HG03064 (cell line): ENCODE results near the gene TMEM132C.

ENCODE experiments used
- ATAC-seq: cut with Tn5 transposase; IDR thresholded peaks from one replicate; pipeline ENCODE4 v1.9.1; 2021; ENCODE audit warnings: low read depth; ENCODE audit not compliant: unreplicated experiment

TMEM132C gene

DNA sequence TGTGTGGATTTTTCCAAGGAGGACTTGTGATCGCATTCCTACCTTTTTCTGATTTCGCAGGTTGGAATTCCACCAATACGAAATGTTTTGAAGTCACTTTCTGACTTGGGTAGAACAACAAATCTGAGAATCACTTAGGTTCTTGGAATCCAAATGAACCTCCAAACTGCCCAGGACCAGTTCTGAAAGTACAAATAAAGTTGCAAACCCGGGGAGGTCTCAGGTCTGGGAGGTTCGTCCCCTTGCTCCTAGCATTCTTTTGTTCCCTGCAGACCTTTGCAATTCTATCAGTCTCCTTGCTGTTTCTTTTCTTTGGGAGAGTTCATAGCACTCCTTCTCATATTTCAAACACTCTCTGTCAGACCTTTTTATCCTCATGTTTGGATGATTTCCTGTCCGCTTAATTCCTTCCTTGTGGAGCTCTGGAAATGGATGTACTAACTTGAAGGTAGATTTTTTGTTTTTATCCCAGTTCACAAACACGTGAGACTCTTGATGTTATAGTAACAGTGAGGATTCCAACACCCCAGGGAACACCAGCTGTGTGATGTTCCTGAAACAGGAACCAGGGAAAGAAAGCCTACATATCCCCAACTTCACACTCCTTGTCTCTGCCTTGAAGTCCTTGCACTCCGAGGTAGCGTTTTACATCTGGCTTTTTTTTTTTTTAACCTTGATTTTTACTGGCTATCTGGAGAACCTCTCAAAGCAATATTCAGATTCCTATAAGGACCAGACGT, 70.6 kb downstream of the TMEM132C start:
- no peak for ATAC-seq

DNA sequence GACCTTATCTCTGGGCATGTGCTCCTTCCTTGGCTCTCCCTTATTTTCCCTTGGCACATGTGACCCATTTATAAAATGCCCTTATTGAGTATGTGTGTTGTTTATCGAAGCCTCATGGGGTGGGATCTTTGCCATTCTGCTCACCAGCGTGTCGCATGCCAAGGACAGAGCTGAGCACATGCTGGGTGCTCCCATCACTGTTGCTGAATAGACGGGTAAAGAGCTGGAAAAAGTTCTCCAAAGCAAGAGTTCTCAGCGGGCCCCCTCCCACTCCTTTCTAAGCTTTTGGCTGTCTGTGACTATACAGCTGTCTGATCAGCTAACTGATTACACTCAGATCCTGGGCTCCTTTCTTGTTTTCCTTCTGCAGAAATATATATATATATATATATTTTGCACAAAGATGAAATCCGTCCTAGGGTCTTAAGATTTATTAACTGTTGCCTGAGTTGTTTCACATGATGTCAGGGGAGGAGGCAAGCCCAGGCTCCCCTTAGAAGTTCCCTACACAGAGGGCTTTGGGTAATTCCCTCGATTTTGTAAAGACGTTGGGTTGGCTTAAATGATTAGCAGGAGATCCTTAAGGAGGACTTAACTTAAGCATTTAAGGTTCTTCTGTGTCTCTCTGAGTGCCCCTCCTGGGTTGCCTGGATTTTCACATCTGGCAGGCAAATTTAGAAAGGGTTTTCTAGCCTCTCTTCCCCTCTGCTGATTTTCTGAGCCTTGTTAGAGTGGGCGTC, 71.6 kb downstream of the TMEM132C start:
- no peak for ATAC-seq

DNA sequence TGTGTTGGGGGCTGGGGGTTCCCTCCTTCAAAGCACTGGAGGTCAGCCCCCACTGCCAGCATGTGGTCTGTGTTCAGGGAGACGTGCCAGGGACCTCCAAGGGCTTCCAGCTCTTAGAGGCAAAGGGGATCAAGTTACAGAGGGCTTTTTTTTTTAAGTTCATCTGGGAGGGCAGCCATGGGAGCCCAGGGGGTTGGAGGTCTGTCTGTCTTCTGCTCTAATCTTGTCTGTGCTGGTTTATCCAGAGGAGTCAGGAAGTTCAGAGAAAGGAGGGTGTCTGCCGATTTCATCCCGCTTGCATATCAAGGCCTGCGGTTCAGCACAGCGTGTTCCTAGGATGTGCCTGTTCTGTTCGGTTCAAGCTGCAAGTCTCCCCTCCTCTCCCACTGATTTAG, 72.2 kb downstream of the TMEM132C start:
- ATAC-seq = no peak

DNA sequence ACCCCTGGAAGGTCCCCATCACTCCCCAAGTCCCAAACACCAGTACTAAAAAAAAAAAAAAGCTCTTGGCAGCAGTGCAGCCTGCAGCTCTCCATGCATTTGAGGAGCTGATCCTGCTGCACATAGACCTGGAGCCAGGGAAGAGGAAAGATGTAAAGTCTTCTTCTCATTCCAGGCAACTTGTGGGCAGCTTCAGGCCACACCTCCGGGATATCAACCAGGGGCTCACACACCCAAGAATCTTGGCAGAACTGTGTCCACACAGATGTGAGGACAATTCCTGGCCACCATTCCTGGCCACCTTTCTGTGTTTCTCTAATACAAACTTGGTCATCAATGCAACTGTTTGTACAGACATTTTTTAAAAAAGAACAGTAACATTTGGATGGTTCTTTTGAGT, 72.7 kb downstream of the TMEM132C start:
- no peak for ATAC-seq

DNA sequence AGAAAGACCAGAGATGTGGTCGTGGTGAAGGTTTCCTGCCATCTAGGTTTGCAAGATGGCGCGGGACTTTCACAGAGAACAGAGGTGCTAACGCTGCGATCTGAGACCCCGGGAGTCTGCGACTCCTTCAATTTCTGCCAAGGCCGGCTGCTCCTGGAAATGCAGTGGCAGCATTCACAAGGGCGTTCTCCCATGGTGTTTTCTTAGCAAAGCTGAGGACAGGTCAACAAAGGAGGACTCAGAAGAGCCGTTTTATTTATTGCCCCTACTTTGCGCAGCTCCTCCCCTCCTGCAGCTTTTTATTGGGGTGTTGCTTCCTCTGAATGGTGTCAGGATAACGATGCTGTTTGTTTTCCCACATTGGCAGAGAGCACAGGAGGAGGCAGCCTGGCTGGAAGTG, 86.3 kb downstream of the TMEM132C start:
- no peak for ATAC-seq

DNA sequence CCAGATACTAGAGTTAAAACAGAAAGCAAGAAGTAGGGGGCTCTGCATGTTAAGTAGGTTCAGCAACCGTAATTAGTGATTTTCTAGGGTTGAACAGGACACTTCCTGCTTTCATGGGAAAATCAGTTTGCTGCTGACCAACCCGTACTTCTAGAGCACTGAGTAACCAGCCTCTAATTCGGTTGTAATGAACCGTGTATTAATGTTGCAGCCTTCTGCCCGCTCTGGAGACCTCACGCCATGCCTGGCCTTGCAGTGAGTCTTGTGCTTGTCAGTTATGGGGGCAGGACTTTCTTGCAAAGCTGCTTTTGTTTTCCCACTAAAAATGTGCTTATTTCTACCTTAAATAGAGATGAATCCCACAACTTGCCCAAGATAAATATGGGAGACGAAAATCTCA, 89.6 kb downstream of the TMEM132C start:
- no peak for ATAC-seq

DNA sequence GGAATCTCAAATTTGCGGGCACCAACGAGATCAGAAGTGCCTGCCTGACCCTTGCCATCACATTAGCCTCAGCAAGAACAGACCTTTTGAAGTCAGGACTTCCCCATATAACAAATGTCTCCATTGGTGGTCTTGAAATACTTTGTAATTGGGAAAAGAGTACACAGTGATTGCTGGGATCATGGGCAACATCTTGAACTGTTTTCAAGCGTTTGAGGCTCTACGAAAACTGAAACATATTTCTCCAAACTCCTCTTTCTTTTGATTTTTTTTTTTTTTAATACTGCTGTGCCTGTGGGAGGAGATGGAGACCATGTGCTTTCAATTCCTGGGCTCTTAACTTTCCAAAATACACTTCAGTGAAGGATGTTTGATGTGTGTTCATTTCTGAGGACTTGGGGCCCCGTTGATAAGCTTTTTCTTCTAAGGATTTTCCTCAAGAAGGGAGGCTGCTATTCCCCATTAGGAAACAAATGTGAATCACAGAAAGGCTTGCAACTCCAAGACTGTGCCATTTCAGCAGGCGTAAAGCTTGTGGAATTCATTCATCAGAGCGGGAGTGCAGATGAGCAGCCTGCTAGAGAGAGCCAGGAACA, 94.5 kb downstream of the TMEM132C start:
- no peak for ATAC-seq

DNA sequence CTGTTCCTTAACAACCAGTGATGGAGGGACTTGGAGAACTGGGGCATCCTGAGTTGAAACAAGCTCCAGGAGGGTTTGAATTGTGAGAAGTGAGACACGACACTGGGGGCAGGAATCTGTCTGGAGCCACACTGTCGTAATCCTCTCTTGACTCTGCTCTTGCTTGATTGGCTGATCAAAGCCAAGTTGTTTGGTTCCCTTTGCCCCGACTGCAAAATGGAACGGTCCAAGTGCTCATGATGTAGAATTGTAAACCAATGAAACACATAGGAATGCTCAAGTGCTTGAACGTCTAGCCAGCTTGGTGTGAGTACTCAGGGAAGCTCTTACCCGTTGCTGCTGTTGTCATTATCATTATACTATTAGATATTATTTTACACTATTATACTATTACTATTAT, 98.1 kb downstream of the TMEM132C start:
- no peak for ATAC-seq

DNA sequence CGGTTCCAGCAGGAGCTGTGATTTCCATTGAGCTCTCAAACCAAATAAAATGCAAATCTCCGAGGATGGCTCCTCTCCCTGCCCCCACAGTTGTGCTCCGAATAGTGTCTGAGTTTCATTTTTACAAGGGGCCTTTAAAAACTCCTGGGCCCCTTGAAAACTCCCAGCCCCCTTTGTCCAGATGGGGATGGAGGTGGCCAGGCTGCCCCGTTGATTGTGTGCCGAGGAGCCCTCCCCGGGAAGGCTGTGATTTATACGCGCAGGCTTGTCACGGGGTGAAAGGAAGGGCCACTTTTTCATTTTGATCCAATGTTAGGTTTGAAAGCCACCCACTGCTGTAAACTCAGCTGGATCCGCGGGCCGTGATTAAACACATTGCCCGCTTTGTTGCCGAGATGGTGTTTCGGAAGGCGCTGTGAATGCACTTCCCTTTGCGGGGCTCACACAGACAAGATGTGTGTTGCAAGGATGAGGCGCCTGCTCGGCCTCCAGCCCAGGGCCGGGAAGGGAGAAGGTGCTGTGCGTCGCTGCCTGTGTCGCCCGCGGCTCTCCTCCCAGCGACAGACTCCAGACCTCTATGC, 98.8 kb downstream of the TMEM132C start:
- no peak for ATAC-seq

DNA sequence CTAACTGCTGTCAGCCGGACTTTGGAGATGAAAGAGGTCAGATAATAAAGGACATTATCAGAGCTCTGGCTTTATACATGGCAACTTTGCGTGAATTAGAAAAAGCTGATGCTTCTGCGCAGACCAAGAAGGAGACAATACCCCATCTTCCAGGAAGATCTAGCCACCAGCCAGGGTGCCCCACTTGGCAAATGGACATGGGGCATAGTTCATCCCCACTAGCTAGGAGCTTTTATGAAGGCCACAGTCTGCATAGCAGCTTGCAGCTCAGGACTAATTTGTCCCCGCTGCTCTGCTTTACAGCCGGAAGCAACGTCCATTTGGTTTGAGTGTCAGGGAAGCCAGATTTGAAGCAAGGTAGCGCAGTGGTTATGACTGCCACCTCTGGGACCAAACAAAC, 101.0 kb downstream of the TMEM132C start:
- no peak for ATAC-seq

DNA sequence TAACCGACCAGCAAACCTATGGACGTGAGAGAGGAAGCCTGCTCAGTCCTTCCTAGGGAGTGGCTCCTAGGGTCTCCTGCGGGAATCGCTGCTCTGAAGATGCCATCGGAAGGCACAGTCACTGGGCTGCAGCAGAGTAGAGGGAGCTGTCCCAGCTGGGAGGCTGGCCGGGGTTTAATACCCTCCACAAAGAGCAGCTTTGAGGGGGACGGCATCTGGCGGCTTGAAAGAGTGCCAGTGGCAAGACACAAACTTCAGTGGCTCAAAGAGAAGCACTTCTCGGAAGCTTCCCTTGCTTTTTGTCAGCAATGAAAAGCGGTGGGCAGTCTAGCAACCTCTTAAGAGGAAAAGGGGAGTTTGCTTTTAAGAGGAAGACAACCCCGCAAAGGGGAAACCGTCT, 114.6 kb downstream of the TMEM132C start:
- no peak for ATAC-seq

DNA sequence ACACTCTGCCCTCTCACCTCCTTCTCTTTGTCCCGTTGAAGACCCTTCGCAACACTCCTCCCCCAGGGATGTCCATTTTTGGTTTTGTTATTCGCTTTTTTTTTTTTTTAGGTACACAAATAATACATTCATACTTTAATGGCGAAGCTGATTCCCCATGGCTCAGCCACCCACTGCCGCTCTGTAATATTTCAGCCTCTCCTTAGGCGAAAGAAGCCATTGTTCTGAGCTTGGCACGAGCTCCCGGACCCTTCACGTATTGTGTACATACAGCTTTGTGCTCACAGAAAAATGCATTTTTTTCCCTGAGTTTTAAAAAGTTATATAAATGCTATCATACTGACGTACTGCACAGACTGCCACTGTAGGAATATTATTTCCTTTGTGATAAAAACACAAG, 115.0 kb downstream of the TMEM132C start:
- ATAC-seq = no peak

DNA sequence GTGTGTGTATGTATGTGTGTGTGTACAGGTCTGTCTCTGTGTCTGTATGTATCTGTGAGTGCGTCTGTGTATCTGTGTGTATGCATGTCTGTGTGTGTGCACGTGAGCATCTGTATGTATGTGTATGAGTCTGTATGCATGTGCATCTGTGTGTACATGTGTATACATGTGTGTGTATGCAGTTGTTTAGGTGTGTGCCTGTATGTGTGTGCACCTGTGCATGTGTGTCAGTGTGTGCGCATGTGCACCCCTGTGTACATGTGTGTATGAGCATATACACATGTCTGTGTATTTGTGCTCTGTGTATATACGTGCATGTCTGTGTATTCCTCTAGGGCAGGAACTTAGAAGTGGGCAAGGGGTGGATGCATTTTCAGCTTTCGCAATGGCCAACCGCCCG, 116.0 kb downstream of the TMEM132C start:
- ATAC-seq = no peak

DNA sequence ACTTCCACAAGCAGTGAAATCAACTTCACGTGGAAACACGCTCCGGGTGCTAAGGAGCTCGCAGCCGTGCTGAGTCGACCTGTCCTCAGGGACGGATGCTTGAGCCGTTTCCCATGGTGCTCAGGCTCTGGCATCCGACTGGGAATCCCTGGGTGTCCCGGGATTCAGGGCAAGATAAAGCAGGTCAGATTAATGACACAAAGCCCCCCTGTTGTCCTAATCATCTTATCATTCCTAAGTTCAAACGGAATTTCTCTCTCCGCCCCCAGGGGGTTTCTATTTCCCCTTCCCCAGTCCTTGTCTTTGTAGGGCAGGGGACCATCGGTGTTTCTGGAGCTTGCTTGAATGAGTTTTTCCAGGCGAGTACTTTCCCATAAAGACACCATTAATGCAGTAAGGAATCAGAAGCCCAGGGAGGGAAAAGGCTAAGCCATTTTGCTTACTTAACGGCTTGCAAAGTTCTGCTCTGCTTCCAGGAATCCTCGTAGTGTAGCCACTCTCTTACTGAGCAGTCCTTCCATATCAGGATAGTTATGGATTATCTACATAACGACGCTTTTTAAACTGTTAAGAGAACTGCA, 116.5 kb downstream of the TMEM132C start:
- no peak for ATAC-seq

DNA sequence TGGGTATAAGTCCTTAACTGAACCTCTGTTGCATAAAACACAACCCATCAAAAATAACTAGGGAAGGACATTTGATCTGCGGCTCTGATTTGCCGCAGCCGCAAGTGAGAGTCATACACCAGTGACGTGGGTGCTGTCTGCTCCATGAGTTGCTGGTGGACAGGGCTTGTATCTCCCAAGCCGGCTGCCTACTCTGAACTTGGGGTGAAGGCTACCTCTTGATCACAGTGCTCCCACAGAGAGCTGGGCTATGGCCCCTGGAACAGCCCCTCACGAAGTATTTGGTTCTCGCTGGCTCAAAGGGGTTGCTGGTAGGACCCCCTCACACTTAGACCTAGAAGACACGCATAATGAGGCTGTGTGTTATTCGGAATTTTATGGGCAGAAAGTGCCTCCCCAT, 118.8 kb downstream of the TMEM132C start:
- ATAC-seq = no peak

DNA sequence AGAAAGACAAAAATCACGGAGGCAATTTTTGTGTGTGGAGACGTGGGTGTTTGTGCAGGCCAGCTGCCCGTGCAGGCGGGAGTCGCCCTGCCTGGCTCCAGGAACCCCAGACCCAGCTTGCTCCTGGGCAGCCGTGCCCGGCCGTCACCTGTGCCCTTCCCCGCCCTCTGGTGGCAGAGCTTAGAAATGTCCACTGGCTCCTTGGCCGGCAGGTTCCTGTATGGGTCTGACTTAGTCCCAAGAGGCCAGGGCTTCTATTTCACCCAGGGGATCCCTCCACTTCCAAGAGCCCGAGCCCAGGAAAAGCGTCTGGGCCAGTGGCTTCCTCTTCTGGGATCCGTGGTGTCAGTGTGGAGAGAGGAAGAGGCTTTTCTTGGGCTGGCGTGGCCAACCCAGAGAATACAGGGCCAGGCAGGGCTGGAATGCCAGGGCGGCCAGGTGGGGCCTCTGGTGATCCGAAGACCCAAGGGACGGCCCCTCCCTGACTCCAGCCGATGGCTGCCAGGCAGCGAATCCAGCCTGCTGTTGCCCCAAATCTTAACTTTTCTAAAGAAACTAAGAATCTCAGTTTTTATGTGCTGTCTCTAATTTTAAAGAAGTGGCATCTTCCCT, 120.9 kb downstream of the TMEM132C start:
- no peak for ATAC-seq

DNA sequence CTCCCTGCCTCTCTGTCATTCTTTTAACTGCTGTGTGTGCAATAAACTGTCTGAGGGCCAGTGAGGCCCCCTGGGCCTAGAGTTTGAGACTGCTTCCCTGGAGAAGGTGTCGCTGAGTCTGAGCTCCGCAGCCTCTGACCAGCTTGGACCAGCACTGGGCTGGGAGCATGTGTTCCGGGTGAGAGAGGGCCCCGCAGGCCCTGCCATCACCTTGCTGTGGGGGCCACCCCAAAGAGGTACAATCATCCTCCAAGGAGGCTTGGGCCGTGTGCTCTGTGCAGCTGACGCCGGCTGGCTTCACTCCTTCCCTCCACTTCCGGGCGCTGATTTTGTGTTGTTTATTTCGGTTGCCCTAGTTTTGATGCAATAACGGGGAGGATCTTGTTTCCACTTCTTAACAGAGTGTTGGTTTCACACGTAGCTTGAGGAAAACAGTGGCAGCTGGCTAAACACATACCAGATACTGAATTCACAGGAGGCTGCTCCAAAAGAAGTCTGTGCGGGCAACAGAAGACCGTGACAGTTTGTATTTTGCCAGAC, 121.6 kb downstream of the TMEM132C start:
- no peak for ATAC-seq

DNA sequence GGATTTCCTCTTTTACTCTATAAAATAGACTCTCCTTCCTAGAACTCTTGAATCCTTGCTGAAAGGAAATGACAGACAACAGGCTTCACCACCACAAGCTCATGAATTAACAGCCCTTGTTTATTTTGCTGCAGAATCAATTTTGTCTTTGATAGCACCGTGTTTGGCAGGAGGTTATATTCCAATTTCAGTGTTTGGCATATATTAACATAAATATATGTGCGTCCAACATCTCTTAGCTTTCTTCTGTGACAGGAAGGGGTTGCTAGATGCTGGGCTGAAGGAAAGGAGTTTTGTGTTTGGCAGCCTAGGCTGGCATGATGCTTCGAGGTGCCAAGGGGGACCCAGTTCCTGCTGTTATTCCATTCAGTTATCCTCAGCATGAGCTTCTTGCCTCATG, 126.4 kb downstream of the TMEM132C start:
- ATAC-seq = no peak

DNA sequence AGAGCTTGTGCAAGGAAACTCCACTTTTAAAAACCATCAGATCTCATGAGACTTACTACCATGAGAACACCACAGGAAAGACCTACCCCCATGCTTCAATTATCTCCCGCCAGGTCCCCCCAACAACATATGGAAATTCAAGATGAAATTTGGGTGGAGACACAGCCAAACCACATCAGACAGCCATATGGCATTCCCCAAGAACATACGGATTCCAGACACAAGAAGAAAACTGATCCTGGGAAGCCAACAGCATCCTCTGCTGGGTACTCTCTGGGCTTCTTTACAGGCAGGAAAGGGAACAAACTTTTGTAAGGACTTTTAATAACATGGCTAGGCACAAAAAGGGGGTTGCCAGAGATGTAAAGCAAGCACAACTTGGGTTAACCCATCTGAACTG, 127.2 kb downstream of the TMEM132C start:
- no peak for ATAC-seq

DNA sequence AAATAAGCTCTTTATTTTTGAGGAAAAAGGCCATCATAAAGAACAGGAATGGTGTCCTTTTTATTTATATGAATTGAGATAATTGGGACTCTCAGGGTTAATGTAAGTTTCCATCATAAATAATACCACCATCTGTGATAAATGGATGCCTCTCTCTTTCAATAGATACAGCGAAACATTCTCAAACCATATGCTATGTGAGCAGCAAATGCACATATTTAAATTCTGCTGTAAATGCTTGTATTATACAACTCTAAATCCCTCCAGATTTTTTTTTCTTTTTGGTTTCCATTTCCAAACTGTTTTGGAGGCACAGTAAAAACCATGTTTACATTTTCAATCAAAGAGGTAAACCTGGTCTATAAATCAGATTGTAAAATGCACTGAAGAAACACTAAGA, 132.3 kb downstream of the TMEM132C start:
- ATAC-seq = no peak
